Mesenchymal stem cell (in vitro differentiated cells and primary cell): Measurements from ENCODE around the gene MED23.

Experiments
- DNase-seq: peaks from one replicate; pipeline ENCODE4 v3.0.0-alpha.2; 2013
- H2AFZ ChIP-seq: one replicate; pipeline ENCODE4 v1.6.1; 2013; ENCODE audit warnings: low read depth, mild to moderate bottlenecking, control low read depth, inconsistent platforms, low read length, moderate library complexity
- H2AK5ac ChIP-seq: 2 replicates; pipeline ENCODE4 v1.6.1; 2013; ENCODE audit warnings: low read length, moderate library complexity, mild to moderate bottlenecking, inconsistent platforms; ENCODE audit not compliant: severe bottlenecking
- H2BK120ac ChIP-seq: one replicate; pipeline ENCODE4 v1.6.1; 2013; ENCODE audit warnings: low read depth, mild to moderate bottlenecking, inconsistent platforms, low read length, moderate library complexity
- H2BK12ac ChIP-seq, 2 experiments: one replicate each; pipeline ENCODE4 v1.6.1; 2013; ENCODE audit warnings: inconsistent platforms in 2 of 2, low read length in 2 of 2, mild to moderate bottlenecking in 2 of 2, moderate library complexity in 2 of 2, control low read depth in 1 of 2
- H2BK15ac ChIP-seq: one replicate; pipeline ENCODE4 v1.6.1; 2013; ENCODE audit warnings: mild to moderate bottlenecking, low read depth, inconsistent platforms; ENCODE audit not compliant: poor library complexity, severe bottlenecking
- H2BK5ac ChIP-seq: 2 replicates; pipeline ENCODE4 v1.6.1; 2013; ENCODE audit warnings: low read depth, mild to moderate bottlenecking, low read length, control low read depth, inconsistent platforms; ENCODE audit not compliant: poor library complexity, severe bottlenecking
- H3K14ac ChIP-seq, 2 experiments: one replicate each; pipeline ENCODE4 v1.6.1; 2013; ENCODE audit warnings: inconsistent platforms in 2 of 2, low read length in 2 of 2, control low read depth in 1 of 2, mild to moderate bottlenecking in 1 of 2, moderate library complexity in 1 of 2
- H3K18ac ChIP-seq, 2 experiments: one replicate each; pipeline ENCODE4 v1.6.1; 2013; ENCODE audit warnings: inconsistent platforms in 2 of 2, low read length in 2 of 2, control low read depth in 1 of 2, low read depth in 1 of 2, mild to moderate bottlenecking in 1 of 2
- H3K23ac ChIP-seq, 2 experiments: one replicate each; pipeline ENCODE4 v1.6.1; 2013; ENCODE audit warnings: inconsistent platforms in 2 of 2, low read length in 2 of 2, mild to moderate bottlenecking in 2 of 2, moderate library complexity in 2 of 2, control low read depth in 1 of 2
- H3K27ac ChIP-seq: 2 replicates; pipeline ENCODE4 v1.5.1; 2013; ENCODE audit warnings: mild to moderate bottlenecking, moderate library complexity, low read length, control low read depth, inconsistent platforms; ENCODE audit not compliant: poor library complexity, severe bottlenecking
- H3K27me3 ChIP-seq, 2 experiments: 2 replicates each; pipeline versions ENCODE4 v1.6.1 to v1.7.0; 2013; ENCODE audit warnings: low read length in 2 of 2, mild to moderate bottlenecking in 2 of 2, moderate library complexity in 2 of 2, control low read depth in 1 of 2, inconsistent platforms in 1 of 2; ENCODE audit not compliant: control insufficient read depth in 1 of 2, insufficient read depth in 1 of 2
- H3K36me3 ChIP-seq, 2 experiments: 2 replicates each; pipeline versions ENCODE4 v1.6.1 to v1.7.0; 2013; ENCODE audit warnings: low read length in 2 of 2, control low read depth in 1 of 2, inconsistent platforms in 1 of 2, low read depth in 1 of 2, mild to moderate bottlenecking in 1 of 2; ENCODE audit not compliant: insufficient read depth in 2 of 2, control insufficient read depth in 1 of 2
- H3K4ac ChIP-seq, 2 experiments: one replicate each; pipeline ENCODE4 v1.6.1; 2013; ENCODE audit warnings: inconsistent platforms in 2 of 2, low read length in 2 of 2, mild to moderate bottlenecking in 2 of 2, moderate library complexity in 2 of 2, control low read depth in 1 of 2, low read depth in 1 of 2
- H3K4me1 ChIP-seq: 2 replicates; pipeline ENCODE4 v1.6.1; 2013; ENCODE audit warnings: low read depth, low read length, control low read depth; ENCODE audit not compliant: control insufficient read depth, insufficient read depth
- H3K4me2 ChIP-seq: 2 replicates; pipeline ENCODE4 v1.6.1; 2013; ENCODE audit warnings: low read length, mild to moderate bottlenecking, inconsistent platforms; ENCODE audit not compliant: poor library complexity, severe bottlenecking
- H3K4me3 ChIP-seq, 2 experiments: 2 replicates each; pipeline versions ENCODE4 v1.5.1 to v1.7.0; 2013; ENCODE audit warnings: low read length in 2 of 2, mild to moderate bottlenecking in 2 of 2, control low read depth in 1 of 2, low read depth in 1 of 2; ENCODE audit not compliant: insufficient read depth in 1 of 2
- H3K79me1 ChIP-seq: replicated peaks from 2 replicates; pipeline ENCODE4 v1.6.1; 2013; ENCODE audit warnings: mild to moderate bottlenecking, control low read depth, low read length, inconsistent platforms; ENCODE audit not compliant: poor library complexity, severe bottlenecking
- H3K9ac ChIP-seq: 2 replicates; pipeline ENCODE4 v1.7.0; 2013; ENCODE audit warnings: mild to moderate bottlenecking, low read length, moderate library complexity
- H3K9me3 ChIP-seq: 2 replicates; pipeline ENCODE4 v1.7.0; 2013; ENCODE audit warnings: mild to moderate bottlenecking, low read length; ENCODE audit not compliant: control insufficient read depth
- H4K8ac ChIP-seq: one replicate; pipeline ENCODE4 v1.6.1; 2013; ENCODE audit warnings: inconsistent platforms, mild to moderate bottlenecking, low read length, moderate library complexity
- H4K91ac ChIP-seq: one replicate; pipeline ENCODE4 v1.6.1; 2013; ENCODE audit warnings: mild to moderate bottlenecking, low read length, inconsistent platforms
- WGBS: methylation state at CpG from one replicate; pipeline ENCODE4 v1.1.7; 2013; ENCODE audit warnings: mixed read lengths; 5-methylcytosine and 5-hydroxymethylcytosine counted together

The MED23 gene

GRCh38 chr6:131572686-131573415 lies 55.2 kb downstream of the MED23 start, which contains the start of gene ARG1:
TSS of gene ARG1 (plus strand) at chr6:131573226. CDS start at chr6:131573283, 57 bp downstream.
- no peaks in the 10 kb centered on the region for H3K4me1 ChIP-seq
- H3K36me3 ChIP-seq, result peaks cover 0 to 6% of the 10 kb centered on the region in 2 experiments
- no peak within 1 kb of the TSS for H2AK5ac ChIP-seq
- no peak within 1 kb of the TSS for H2BK5ac ChIP-seq
- no peak within 1 kb of the TSS for H3K4me2 ChIP-seq
- no peak within 1 kb of the TSS for H3K18ac ChIP-seq
- H3K14ac ChIP-seq, result no peak within 1 kb of the TSS
- H3K4ac ChIP-seq, result no peak within 1 kb of the TSS
- no peaks in the 10 kb centered on the region for H3K27me3 ChIP-seq
- H3K9ac ChIP-seq, result no peak within 1 kb of the TSS
- no peak within 1 kb of the TSS for H4K8ac ChIP-seq
- DNase-seq, result no peak
- H3K23ac ChIP-seq, result no peak within 1 kb of the TSS
- no peak within 1 kb of the TSS for H4K91ac ChIP-seq
- H3K9me3 ChIP-seq, result no peaks in the 10 kb centered on the region
- H2BK15ac ChIP-seq, result no peak within 1 kb of the TSS
- no peak within 1 kb of the TSS for H3K27ac ChIP-seq
- H3K4me3 ChIP-seq, result no peak within 1 kb of the TSS
- no peak within 1 kb of the TSS for H2BK120ac ChIP-seq
- H3K79me1 ChIP-seq, result no peaks in the 10 kb centered on the region
- no peak within 1 kb of the TSS for H2BK12ac ChIP-seq
- 92% methylated on average over 6 of the region's 6 CpGs for WGBS
- H2AFZ ChIP-seq, result no peak within 1 kb of the TSS

- no peak overlapping the region for H4K91ac ChIP-seq
- H3K27me3 ChIP-seq, result no peaks in the 10 kb centered on the region
- DNase-seq, result no peak
- no peak overlapping the region for H4K8ac ChIP-seq
- no peak overlapping the region for H2BK15ac ChIP-seq
- WGBS, result 97% methylated on average over 3 of the region's 4 CpGs
- no peak overlapping the region for H2AK5ac ChIP-seq
- H2AFZ ChIP-seq, result no peak overlapping the region
- H3K9me3 ChIP-seq, result no peaks in the 10 kb centered on the region
- H3K23ac ChIP-seq, result no peak overlapping the region
- H3K4ac ChIP-seq, result no peak overlapping the region
- no peak overlapping the region for H2BK5ac ChIP-seq
- H3K14ac ChIP-seq, result no peak overlapping the region
- no peak overlapping the region for H3K18ac ChIP-seq
- H2BK12ac ChIP-seq, result no peak overlapping the region
- no peak overlapping the region for H2BK120ac ChIP-seq
- no peaks in the 10 kb centered on the region for H3K36me3 ChIP-seq
- no peaks in the 10 kb centered on the region for H3K4me1 ChIP-seq
- no peak overlapping the region for H3K27ac ChIP-seq
- no peak overlapping the region for H3K4me3 ChIP-seq
- H3K4me2 ChIP-seq, result no peak overlapping the region
- H3K9ac ChIP-seq, result no peak overlapping the region
- no peaks in the 10 kb centered on the region for H3K79me1 ChIP-seq
Measured at GRCh38 chr6:131568726-131569125, 59.3 kb downstream of the MED23 start.

GRCh38 chr6:131565056-131565455 lies 63.0 kb downstream of the MED23 start:
- Histone ChIP-seq H3K18ac (no peak overlapping the region), H2BK5ac (no peak overlapping the region), H4K91ac (no peak overlapping the region), H2BK12ac (no peak overlapping the region), H3K36me3 (no peaks in the 10 kb centered on the region), H3K14ac (no peak overlapping the region), H4K8ac (no peak overlapping the region), H3K9me3 (no peaks in the 10 kb centered on the region), H3K27me3 (no peaks in the 10 kb centered on the region), H3K79me1 (no peaks in the 10 kb centered on the region), H2AK5ac (no peak overlapping the region), H3K4me2 (no peak overlapping the region), H3K4me3 (no peak overlapping the region), H3K9ac (no peak overlapping the region), H3K23ac (no peak overlapping the region), H2BK15ac (no peak overlapping the region), H2AFZ (no peak overlapping the region), H3K4ac (no peak overlapping the region), H2BK120ac (no peak overlapping the region), H3K27ac (no peak overlapping the region), H3K4me1 (no peaks in the 10 kb centered on the region)
- no peak for DNase-seq
- no CpG with 5 or more reads among the region's 2 CpGs for WGBS

DNA sequence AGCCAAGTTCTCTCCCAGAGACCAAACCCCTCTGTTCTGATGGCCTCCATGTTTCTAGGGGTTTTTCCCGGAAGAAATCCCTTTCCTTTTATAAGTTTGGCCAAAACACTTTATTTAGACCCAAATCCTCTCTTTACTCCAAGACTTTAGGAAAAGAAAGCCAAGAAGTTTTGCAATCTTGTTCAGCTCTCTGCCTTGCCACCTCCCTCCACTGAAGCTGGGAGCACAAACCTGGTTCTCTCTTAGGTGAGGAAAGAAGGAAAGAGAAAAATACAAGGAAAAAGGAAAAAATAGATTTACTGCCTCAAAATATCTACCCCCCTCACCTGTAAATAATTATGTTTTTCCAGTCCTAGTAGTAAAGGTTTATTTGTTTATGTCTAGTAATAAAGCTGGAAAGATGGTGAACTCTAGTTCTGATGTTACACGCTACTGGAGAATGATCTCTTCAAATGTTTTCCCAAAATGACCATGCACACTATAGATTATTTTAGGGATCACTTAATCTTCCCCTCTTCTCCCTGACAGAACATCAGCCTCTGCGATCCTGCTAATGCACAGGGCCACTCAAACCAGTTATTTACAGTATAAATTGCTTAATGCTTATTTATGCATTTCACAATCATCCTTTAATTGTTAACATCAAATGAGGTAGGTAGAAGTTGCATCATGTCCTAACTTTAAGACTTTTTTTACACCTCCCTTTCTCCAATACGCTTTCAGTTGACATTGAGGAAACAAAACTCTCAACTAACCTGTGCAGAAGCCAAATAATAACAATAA lies 65.9 kb downstream of the MED23 start:
- no peak overlapping the region for H2BK12ac ChIP-seq
- no peak overlapping the region for H2BK15ac ChIP-seq
- H2AFZ ChIP-seq, result no peak overlapping the region
- no peak overlapping the region for H4K91ac ChIP-seq
- H3K36me3 ChIP-seq, result no peaks in the 10 kb centered on the region
- no peak overlapping the region for H3K18ac ChIP-seq
- H3K23ac ChIP-seq, result no peak overlapping the region
- no peak overlapping the region for H2BK120ac ChIP-seq
- DNase-seq, result no peak
- H4K8ac ChIP-seq, result no peak overlapping the region
- no peaks in the 10 kb centered on the region for H3K27me3 ChIP-seq
- no peak overlapping the region for H3K9ac ChIP-seq
- H3K9me3 ChIP-seq, result no peaks in the 10 kb centered on the region
- no peak overlapping the region for H3K4me3 ChIP-seq
- H3K79me1 ChIP-seq, result no peaks in the 10 kb centered on the region
- WGBS, result 92% methylated on average over 4 of the region's 4 CpGs
- H2AK5ac ChIP-seq, result no peak overlapping the region
- no peak overlapping the region for H3K4ac ChIP-seq
- no peak overlapping the region for H3K14ac ChIP-seq
- no peak overlapping the region for H2BK5ac ChIP-seq
- H3K27ac ChIP-seq, result no peak overlapping the region
- no peaks in the 10 kb centered on the region for H3K4me1 ChIP-seq
- H3K4me2 ChIP-seq, result no peak overlapping the region
